ENCODE results near the gene COX6A1.

DNA sequence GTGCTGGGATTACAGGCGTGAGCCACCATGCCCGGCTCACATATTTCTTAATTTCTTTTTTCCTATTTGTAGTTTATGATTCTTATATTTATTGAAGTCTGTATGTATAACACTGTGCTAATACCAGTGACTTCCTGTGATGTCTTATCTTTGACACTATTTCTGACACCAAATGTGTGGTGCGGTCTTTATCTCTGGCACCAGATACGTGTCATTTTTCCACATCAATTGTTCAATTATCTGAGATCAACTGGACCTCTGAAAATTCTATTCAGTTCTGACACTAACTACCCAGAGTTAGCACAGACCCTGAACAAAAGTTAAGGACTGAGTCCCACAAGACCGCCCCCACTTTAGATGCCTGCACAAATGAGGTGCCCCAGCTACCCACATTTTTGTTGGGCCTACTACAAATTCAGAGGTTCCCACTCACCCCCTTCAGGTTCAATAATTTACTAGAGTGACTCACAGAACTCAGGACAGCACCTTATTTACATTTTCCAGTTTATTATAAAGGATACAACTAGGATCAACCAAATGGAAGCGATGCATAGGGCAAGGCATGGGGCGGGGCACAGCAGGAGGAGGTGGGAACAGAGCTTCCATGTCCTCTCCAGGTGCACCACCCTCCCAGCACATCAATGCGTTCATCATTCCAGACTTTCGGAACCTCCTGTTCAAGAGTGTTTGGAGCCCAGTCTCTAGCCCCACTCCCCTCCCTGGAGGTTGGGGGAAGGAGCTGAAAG lies 43.3 kb downstream of the COX6A1 start:
- TF ChIP-seq EZH2 (IDR thresholded peaks at IDR 0.05) (no peak), POLR2AphosphoS5 (IDR thresholded peaks at IDR 0.05; ENCODE audit: borderline replicate concordance, low read depth, low read length) (no peak)

Data from SK-N-MC (cell line).